ENCODE results near the gene UBE2D3.
A peak's percentile ranks its signal among the peaks of the same experiment; 100 is the strongest.
"Not testable (repeated sequence)": the region's sequence is repeated elsewhere in the genome, so short reads cannot be mapped to it uniquely, and the experiment has no call there.

UBE2D3 gene

GRCh38 chr4:102828497-102828808, 1.1 kb upstream of the UBE2D3 start:
- DNase-seq: no peak

GRCh38 chr4:102827674-102828496, 534 bp upstream of the UBE2D3 start:
- peak; percentile 99 to 100 for DNase-seq

- DNase-seq: no peak
These were observed 1.1 kb downstream of the UBE2D3 start for GRCh38 chr4:102826105-102826889.

GRCh38 chr4:102825261-102826091, 1.9 kb downstream of the UBE2D3 start:
- DNase-seq: peak; percentile 14 to 24

GRCh38 chr4:102824398-102824797, 3.0 kb downstream of the UBE2D3 start:
- no peak for DNase-seq

- DNase-seq: no peak
These were observed 3.5 kb downstream of the UBE2D3 start for GRCh38 chr4:102823897-102824296.

- DNase-seq: no peak
These were observed 3.9 kb downstream of the UBE2D3 start for GRCh38 chr4:102823464-102823863.

GRCh38 chr4:102819588-102820365, 7.6 kb downstream of the UBE2D3 start:
- DNase-seq: no peak

GRCh38 chr4:102819100-102819499, 8.3 kb downstream of the UBE2D3 start:
- DNase-seq: not testable (repeated sequence)

GRCh38 chr4:102817613-102818268, 9.6 kb downstream of the UBE2D3 start:
- DNase-seq: no peak

GRCh38 chr4:102817021-102817605, 10.2 kb downstream of the UBE2D3 start:
- DNase-seq: no peak

GRCh38 chr4:102815981-102816380, 11.4 kb downstream of the UBE2D3 start:
- no peak for DNase-seq

- DNase-seq: no peak
These were observed 17.7 kb downstream of the UBE2D3 start for GRCh38 chr4:102809691-102810090.

GRCh38 chr4:102809190-102809589, 18.2 kb downstream of the UBE2D3 start:
- DNase-seq: no peak

- DNase-seq: no peak
These were observed 19.3 kb downstream of the UBE2D3 start for GRCh38 chr4:102808009-102808408.

GRCh38 chr4:102807345-102807744, 20.0 kb downstream of the UBE2D3 start:
- DNase-seq: no peak

- no peak for DNase-seq
These were observed 27.5 kb downstream of the UBE2D3 start for GRCh38 chr4:102799816-102800215.

GRCh38 chr4:102794999-102795398, 32.4 kb downstream of the UBE2D3 start:
- no peak for DNase-seq

- no peak for DNase-seq
These were observed 34.9 kb downstream of the UBE2D3 start for GRCh38 chr4:102792361-102792936.

GRCh38 chr4:102791318-102791835, 36.0 kb downstream of the UBE2D3 start:
- no peak for DNase-seq

GRCh38 chr4:102789317-102789717, 38.0 kb downstream of the UBE2D3 start:
- peak in 1 of 2 donors; percentile 35 for DNase-seq
